Osteocyte (in vitro differentiated cells): ENCODE measurements around the gene EYA2. TPM values are rescaled to one million over a fixed set of nuclear protein-coding genes. Genes with fewer than 3 reads are reported as not detected.

ENCODE experiments used
- DNase-seq: peaks from one replicate; pipeline ENCODE4 v3.0.0; 2021; ENCODE audit warnings: mixed read lengths; ENCODE audit not compliant: unreplicated experiment; ENCODE audit errors: extremely low spot score
- H3K27ac Mint-ChIP-seq: one replicate; pipeline ENCODE4 v1.8.0; 2021; ENCODE audit warnings: mild to moderate bottlenecking, mixed read lengths; ENCODE audit not compliant: unreplicated experiment
- H3K27me3 Mint-ChIP-seq: one replicate; pipeline ENCODE4 v1.8.0; 2021; ENCODE audit warnings: mixed read lengths; ENCODE audit not compliant: unreplicated experiment
- H3K36me3 Mint-ChIP-seq: one replicate; pipeline ENCODE4 v1.8.0; 2021; ENCODE audit warnings: mixed read lengths; ENCODE audit not compliant: unreplicated experiment
- H3K4me1 Mint-ChIP-seq: one replicate; pipeline ENCODE4 v1.8.0; 2021; ENCODE audit warnings: mixed read lengths; ENCODE audit not compliant: unreplicated experiment
- H3K4me3 Mint-ChIP-seq: one replicate; pipeline ENCODE4 v1.8.0; 2021; ENCODE audit warnings: mild to moderate bottlenecking, moderate library complexity, mixed read lengths; ENCODE audit not compliant: unreplicated experiment
- H3K9me3 Mint-ChIP-seq: one replicate; pipeline ENCODE4 v1.8.0; 2021; ENCODE audit warnings: mixed read lengths; ENCODE audit not compliant: unreplicated experiment
- total RNA-seq: library from RNA; stranded (reverse); gene quantifications from 2 replicates; pipeline ENCODE4 v1.2.1, GENCODE V29; 2021
- TF ChIP-seq, protein P1 (sequence below): fragments of 200-600 bp; sonication (generic); IDR thresholded peaks from 2 replicates; pipeline ENCODE4 v1.5.0; 2021; ENCODE audit warnings: antibody characterized with exemption, mild to moderate bottlenecking, moderate library complexity

The EYA2 gene
- total RNA-seq, 1 donor from 2014 or later = not detected

DNA sequence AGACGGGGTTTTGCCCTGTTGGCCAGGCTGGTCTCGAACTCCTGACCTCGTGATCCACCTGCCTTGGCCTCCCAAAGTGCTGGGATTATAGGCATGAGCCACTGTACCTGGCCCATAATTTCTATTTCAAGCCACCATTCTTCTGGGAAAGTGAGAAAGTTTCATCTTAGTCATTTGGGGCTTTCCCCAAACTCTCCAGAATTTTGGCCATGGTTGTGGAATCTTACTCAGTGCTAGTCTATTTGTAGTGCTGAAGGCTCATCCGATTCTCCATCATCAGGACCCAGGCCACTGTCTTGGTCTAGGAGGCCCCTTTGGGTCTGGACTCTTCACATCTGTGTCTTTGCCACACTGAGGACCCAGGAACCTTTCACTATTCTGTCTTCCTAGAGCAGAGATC is 164.9 kb downstream of the EYA2 start:
- H3K4me3 Mint-ChIP-seq = no peak overlapping the region
- no peaks in the 10 kb centered on the region for H3K9me3 Mint-ChIP-seq
- no peak overlapping the region for H3K27ac Mint-ChIP-seq
- no peaks in the 10 kb centered on the region for H3K36me3 Mint-ChIP-seq
- H3K4me1 Mint-ChIP-seq = no peaks in the 10 kb centered on the region
- no peak for DNase-seq
- peaks cover 26% of the 10 kb centered on the region for H3K27me3 Mint-ChIP-seq
- TF ChIP-seq, protein P1, sequence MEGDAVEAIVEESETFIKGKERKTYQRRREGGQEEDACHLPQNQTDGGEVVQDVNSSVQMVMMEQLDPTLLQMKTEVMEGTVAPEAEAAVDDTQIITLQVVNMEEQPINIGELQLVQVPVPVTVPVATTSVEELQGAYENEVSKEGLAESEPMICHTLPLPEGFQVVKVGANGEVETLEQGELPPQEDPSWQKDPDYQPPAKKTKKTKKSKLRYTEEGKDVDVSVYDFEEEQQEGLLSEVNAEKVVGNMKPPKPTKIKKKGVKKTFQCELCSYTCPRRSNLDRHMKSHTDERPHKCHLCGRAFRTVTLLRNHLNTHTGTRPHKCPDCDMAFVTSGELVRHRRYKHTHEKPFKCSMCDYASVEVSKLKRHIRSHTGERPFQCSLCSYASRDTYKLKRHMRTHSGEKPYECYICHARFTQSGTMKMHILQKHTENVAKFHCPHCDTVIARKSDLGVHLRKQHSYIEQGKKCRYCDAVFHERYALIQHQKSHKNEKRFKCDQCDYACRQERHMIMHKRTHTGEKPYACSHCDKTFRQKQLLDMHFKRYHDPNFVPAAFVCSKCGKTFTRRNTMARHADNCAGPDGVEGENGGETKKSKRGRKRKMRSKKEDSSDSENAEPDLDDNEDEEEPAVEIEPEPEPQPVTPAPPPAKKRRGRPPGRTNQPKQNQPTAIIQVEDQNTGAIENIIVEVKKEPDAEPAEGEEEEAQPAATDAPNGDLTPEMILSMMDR = no peak

DNA sequence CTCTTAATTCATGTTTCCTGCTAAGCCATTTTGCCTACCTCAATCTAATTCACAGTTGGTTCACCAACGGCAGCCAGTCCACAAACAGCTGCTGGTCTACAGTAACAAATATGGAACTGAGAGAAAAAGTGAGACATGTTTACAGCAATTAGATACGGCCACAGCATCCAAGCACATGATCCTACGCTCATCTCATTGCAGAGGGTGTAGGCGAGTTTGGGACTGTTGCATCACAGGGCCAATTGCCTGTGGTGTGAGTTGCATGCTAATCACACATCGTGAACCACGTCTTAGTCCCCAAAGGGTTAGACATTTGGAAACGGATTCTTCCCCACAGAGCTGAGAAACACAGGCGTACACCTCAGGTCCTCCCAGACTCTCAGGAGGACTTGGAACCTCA is 166.9 kb downstream of the EYA2 start:
- TF ChIP-seq, protein P1 = no peak
- H3K36me3 Mint-ChIP-seq = no peaks in the 10 kb centered on the region
- H3K27ac Mint-ChIP-seq = no peak overlapping the region
- H3K4me1 Mint-ChIP-seq = peaks cover under 1% of the 10 kb centered on the region
- no peak for DNase-seq
- peaks cover 11% of the 10 kb centered on the region for H3K27me3 Mint-ChIP-seq
- no peak overlapping the region for H3K4me3 Mint-ChIP-seq
- H3K9me3 Mint-ChIP-seq = no peaks in the 10 kb centered on the region

DNA sequence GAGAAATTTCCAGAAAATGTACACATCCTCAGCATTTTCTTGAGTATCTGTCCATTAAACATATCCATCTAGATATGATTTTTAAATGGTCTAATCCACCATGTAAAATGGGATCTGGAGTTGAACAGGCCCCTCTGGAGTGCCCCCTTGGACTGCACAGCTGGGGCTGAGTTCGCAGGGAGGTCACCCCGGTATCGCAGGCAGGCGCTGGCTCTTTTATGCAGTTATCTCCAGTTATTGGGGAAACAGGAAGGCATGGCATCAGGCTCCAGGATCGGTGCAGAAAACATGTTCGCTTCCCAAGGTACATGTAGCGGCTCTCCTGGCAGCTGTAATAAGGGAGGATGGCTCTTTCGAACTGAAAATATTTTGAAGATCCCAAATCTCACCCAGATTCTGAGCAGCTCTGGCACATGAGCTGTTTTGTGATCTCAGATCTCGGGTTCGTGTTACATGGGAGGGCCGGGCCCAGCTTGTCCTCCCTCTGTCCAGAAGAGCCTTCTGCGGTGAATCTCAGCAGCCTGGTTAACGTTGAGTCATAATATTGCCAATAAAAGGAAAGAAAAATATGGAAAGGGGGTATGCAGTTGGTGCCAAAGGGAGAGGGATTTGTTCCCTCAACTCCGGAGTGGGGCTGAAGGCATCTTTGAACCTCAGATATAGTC is 167.7 kb downstream of the EYA2 start:
- no peak overlapping the region for H3K4me3 Mint-ChIP-seq
- H3K4me1 Mint-ChIP-seq = peaks cover 3% of the 10 kb centered on the region
- no peaks in the 10 kb centered on the region for H3K36me3 Mint-ChIP-seq
- H3K27ac Mint-ChIP-seq = no peak overlapping the region
- H3K9me3 Mint-ChIP-seq = peaks cover 5% of the 10 kb centered on the region
- TF ChIP-seq, protein P1 = no peak
- no peak for DNase-seq
- H3K27me3 Mint-ChIP-seq = peaks cover 9% of the 10 kb centered on the region

DNA sequence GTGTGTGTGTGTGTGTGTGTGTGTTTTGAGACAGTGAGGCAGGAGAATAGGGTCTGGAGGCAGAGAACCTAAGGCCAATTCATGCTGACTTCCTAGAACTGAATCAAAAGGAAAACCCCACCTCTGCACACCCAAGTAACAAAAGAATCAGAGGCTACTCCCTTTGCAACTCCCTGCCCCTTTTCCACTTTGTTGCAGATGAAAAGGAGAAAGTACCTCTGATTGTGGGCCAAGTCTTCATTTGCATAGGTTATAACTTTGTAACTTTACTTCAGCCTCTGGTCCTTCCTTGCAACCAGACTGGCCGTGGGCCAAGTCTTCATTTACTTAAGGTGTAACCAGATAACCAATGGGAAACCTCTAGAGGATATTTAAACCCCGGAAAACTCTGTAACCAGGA is 168.8 kb downstream of the EYA2 start:
- Mint-ChIP-seq H3K36me3 (peaks cover 2% of the 10 kb centered on the region), H3K27me3 (peaks cover 4% of the 10 kb centered on the region), H3K4me1 (peaks cover 3% of the 10 kb centered on the region), H3K4me3 (no peak overlapping the region), H3K27ac (no peak overlapping the region), H3K9me3 (peaks cover 9% of the 10 kb centered on the region)
- no peak for DNase-seq
- TF ChIP-seq, protein P1 = no peak

DNA sequence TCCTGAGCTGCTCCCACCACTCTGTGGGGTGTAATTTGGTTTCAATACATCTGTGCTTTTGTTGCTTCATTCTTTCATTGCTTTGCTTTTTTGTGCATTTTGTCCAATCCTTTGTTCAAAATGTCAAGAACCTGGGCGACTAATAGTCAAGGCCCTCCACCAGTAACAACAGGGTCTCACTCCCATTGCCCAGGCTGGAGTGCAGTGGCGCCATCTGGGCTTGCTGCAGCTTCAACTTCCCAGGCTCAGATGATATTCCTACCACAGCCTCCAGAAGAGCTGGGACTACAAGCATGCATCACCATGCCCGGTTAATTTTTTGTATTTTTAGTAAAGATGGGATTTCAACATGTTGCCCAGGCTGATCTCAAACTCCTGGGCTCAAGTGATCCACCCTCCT is 169.2 kb downstream of the EYA2 start:
- TF ChIP-seq, protein P1 = no peak
- peaks cover 2% of the 10 kb centered on the region for H3K36me3 Mint-ChIP-seq
- DNase-seq = no peak
- H3K4me1 Mint-ChIP-seq = peaks cover 3% of the 10 kb centered on the region
- peaks cover 4% of the 10 kb centered on the region for H3K27me3 Mint-ChIP-seq
- H3K4me3 Mint-ChIP-seq = no peak overlapping the region
- H3K27ac Mint-ChIP-seq = no peak overlapping the region
- peaks cover 9% of the 10 kb centered on the region for H3K9me3 Mint-ChIP-seq
